Endothelial cell of umbilical vein (primary cell): ENCODE results near the gene CLTB. TPM values are rescaled to one million over a fixed set of nuclear protein-coding genes. Genes with fewer than 3 reads are reported as not detected.

Experiments
- BruUV-seq: library from RNA; stranded (reverse); fragments of 400-500 nt; replicated peaks from 2 replicates; lab custom pipeline; 2021; lab: Mats Ljungman, UMichigan
- CTCF ChIA-PET: fragments of 300-600, 350-600 bp; sonication (Branson Sonifier 250); formaldehyde crosslinking; loops from one replicate; lab custom pipeline; 2021; ENCODE audit warnings: antibody characterized with exemption, inconsistent platforms; lab: Charles Lee
- POLR2A ChIA-PET: fragments of 300-600, 350-600 bp; sonication (Branson Sonifier 250); formaldehyde crosslinking; loops from one replicate; lab custom pipeline; 2021; ENCODE audit warnings: antibody characterized with exemption, inconsistent platforms; lab: Charles Lee
- DNase-seq: peaks from one replicate; pipeline ENCODE4 v3.0.0-alpha.2; 2011; ENCODE audit warnings: low read depth, low spot score
- FAIRE-seq: peaks from 2 replicates; lab custom pipeline; 2011; peaks lifted over from hg19 to GRCh38; lab: Jason Lieb, UNC
- H2AFZ ChIP-seq: 2 replicates; pipeline ENCODE4 v1.6.0; 2012; ENCODE audit warnings: low read depth, low read length, control low read depth, inconsistent platforms
- H3K27ac ChIP-seq: 2 replicates; pipeline ENCODE4 v1.5.1; 2011; ENCODE audit warnings: low read depth, mild to moderate bottlenecking, control low read depth, low read length, moderate library complexity; ENCODE audit not compliant: insufficient read depth
- H3K27me3 ChIP-seq, 2 experiments: 2 replicates each; pipeline versions ENCODE4 v1.6.0 to v1.6.1; 2011; ENCODE audit warnings: low read length in 2 of 2, mixed read lengths in 1 of 2; ENCODE audit not compliant: control insufficient read depth in 2 of 2, insufficient read depth in 2 of 2
- H3K36me3 ChIP-seq, 2 experiments: 2 replicates in 1 of 2; 3 replicates in 1 of 2; pipeline ENCODE4 v1.5.1; 2011; ENCODE audit warnings: low read length in 2 of 2, mild to moderate bottlenecking in 1 of 2, moderate library complexity in 1 of 2; ENCODE audit not compliant: control insufficient read depth in 2 of 2, insufficient read depth in 2 of 2; ENCODE audit errors: extremely low read depth in 1 of 2
- H3K4me1 ChIP-seq: 3 replicates; pipeline ENCODE4 v1.5.1; 2011; ENCODE audit warnings: mild to moderate bottlenecking, low read length; ENCODE audit not compliant: control insufficient read depth, insufficient read depth; ENCODE audit errors: extremely low read depth
- H3K4me2 ChIP-seq: 2 replicates; pipeline ENCODE4 v1.6.1; 2011; ENCODE audit warnings: low read length, control low read depth, mixed read lengths; ENCODE audit not compliant: insufficient read depth
- H3K4me3 ChIP-seq, 3 experiments: fragments of 200-600 bp in 1 of 3; sonication (generic), shearing (Covaris generic) in 1 of 3; replicated peaks in 1 of 3; 2 replicates each; pipeline ENCODE4 v1.5.1; 2011 to 2016; ENCODE audit warnings: control low read depth in 3 of 3, low read length in 3 of 3, mild to moderate bottlenecking in 2 of 3, inconsistent platforms in 1 of 3, low read depth in 1 of 3, moderate library complexity in 1 of 3; ENCODE audit not compliant: insufficient read depth in 1 of 3
- H3K79me2 ChIP-seq: 2 replicates; pipeline ENCODE4 v1.6.0; 2012; ENCODE audit warnings: low read length, inconsistent platforms; ENCODE audit not compliant: control insufficient read depth, insufficient read depth
- H3K9ac ChIP-seq: replicated peaks from 2 replicates; pipeline ENCODE3; 2011; ENCODE audit warnings: low read length, control low read depth; ENCODE audit not compliant: insufficient read depth; ENCODE audit errors: extremely low read depth
- H3K9me1 ChIP-seq: replicated peaks from 3 replicates; pipeline ENCODE4 v1.6.0; 2011; ENCODE audit warnings: mild to moderate bottlenecking, low read length; ENCODE audit not compliant: control insufficient read depth, insufficient read depth; ENCODE audit errors: extremely low read depth
- H3K9me3 ChIP-seq: replicated peaks from 2 replicates; pipeline ENCODE4 v1.5.1; 2012; ENCODE audit warnings: low read length, inconsistent platforms; ENCODE audit not compliant: control insufficient read depth, insufficient read depth
- H4K20me1 ChIP-seq: replicated peaks from 2 replicates; pipeline ENCODE3; 2011; ENCODE audit warnings: mild to moderate bottlenecking, low read length; ENCODE audit not compliant: control insufficient read depth, insufficient read depth; ENCODE audit errors: extremely low read depth
- CTCF ChIP-seq, 2 donors: IDR thresholded peaks; 1 replicate in 1 of 2; 2 replicates in 1 of 2; pipeline ENCODE4 v1.5.1; 2011; ENCODE audit warnings: low read length in 2 of 2, mild to moderate bottlenecking in 2 of 2, moderate library complexity in 2 of 2, control low read depth in 1 of 2, inconsistent platforms in 1 of 2, low read depth in 1 of 2; ENCODE audit not compliant: insufficient read depth in 1 of 2; ENCODE audit errors: extremely low read depth in 1 of 2
- EZH2 ChIP-seq: IDR thresholded peaks from 2 replicates; pipeline ENCODE4 v1.6.1; 2012; ENCODE audit warnings: borderline replicate concordance, low read depth, mild to moderate bottlenecking, moderate library complexity, low read length, inconsistent platforms; ENCODE audit not compliant: severe bottlenecking
- GATA2 ChIP-seq: IDR thresholded peaks from 2 replicates; pipeline ENCODE4 v1.7.0; 2011; ENCODE audit warnings: low read depth, mild to moderate bottlenecking, moderate library complexity, mixed read lengths, low read length; ENCODE audit not compliant: insufficient read length, insufficient read depth
- JUN ChIP-seq: IDR thresholded peaks from 2 replicates; pipeline ENCODE4 v1.6.1; 2011; ENCODE audit warnings: borderline replicate concordance, low read depth; ENCODE audit not compliant: insufficient read length, insufficient read depth
- MAX ChIP-seq: IDR thresholded peaks from 2 replicates; pipeline ENCODE4 v1.6.1; 2011; ENCODE audit not compliant: insufficient read depth, insufficient read length
- MYC ChIP-seq: IDR thresholded peaks from one replicate; pipeline ENCODE4 v1.6.1; 2011; ENCODE audit warnings: mild to moderate bottlenecking, low read depth, low read length
- dilution Hi-C: fragments of 300-500 bp; cut with MboI; formaldehyde crosslinking; loops from one replicate; pipeline ENCODE4 v1.15.0; 2019; ENCODE audit warnings: low sequenced_read_pairs; ENCODE audit not compliant: extremely low pct_ligation_motif_present
- intact Hi-C: fragments of 100-400 bp; cut with micrococcal nuclease; formaldehyde crosslinking; loops from one replicate; pipeline ENCODE4 v1.10.0; 2022
- polyA plus RNA-seq, 4 experiments: library from polyadenylated mRNA; depleted of rRNA in 3 of 4; stranded (reverse) in 3 of 4; unstranded in 1 of 4; fragments of >200 nt; gene quantifications; 2 replicates each; pipeline versions ENCODE4 v1.2.1 to v1.2.3, GENCODE V29; 2011 to 2012; ENCODE audit warnings: missing spikeins in 1 of 4
- total RNA-seq: library from RNA; stranded (reverse); gene quantifications from 2 replicates; pipeline ENCODE4 v1.2.3, GENCODE V29; 2021

The CLTB gene
- total and polyA plus RNA-seq, 2 donors (not counting 3 experiments of a cell fraction or from before 2014, with no cell fraction given) = 73.2 to 111 TPM

- CTCF ChIA-PET = no interaction called here
- Histone ChIP-seq H2AFZ (no peak overlapping the region), H3K4me2 (no peak overlapping the region), H3K36me3 (peaks cover 12 to 23% of the 10 kb centered on the region in 2 experiments), H3K27ac (no peak overlapping the region), H3K9me1 (no peaks in the 10 kb centered on the region), H3K27me3 (no peaks in the 10 kb centered on the region), H3K4me1 (peaks cover 4% of the 10 kb centered on the region), H3K4me3 (no peak overlapping the region), H4K20me1 (no peaks in the 10 kb centered on the region), H3K9ac (no peak overlapping the region), H3K79me2 (peaks cover 21% of the 10 kb centered on the region), H3K9me3 (no peaks in the 10 kb centered on the region)
- dilution Hi-C loops = no loop called here
- TF ChIP-seq JUN = no peak
- TF ChIP-seq MYC = no peak
- no peak for TF ChIP-seq CTCF (IDR thresholded peaks at IDR 0.05; ENCODE audit: extremely low read depth in 1 of 2, insufficient read depth in 1 of 2, low read depth in 1 of 2, low read length in 2 of 2)
- no peak for TF ChIP-seq MAX
- TF ChIP-seq EZH2 = no peak
- no peak for TF ChIP-seq GATA2
- intact Hi-C loops = loop anchor here (10.0 kb wide), 1 partner anchor 1213 kb away; the partner anchor contains the start of gene TMED9
- DNase-seq (no peak), FAIRE-seq (no peak)
- BruUV-seq = no TSS peak
- POLR2A ChIA-PET = no interaction called here
Observed at GRCh38 chr5:176381979-176382378, 34.4 kb downstream of the CLTB start.
